HepG2 (cell line): ENCODE data around the gene DCTN2. TPM values are rescaled to one million over a fixed set of nuclear protein-coding genes. Genes with fewer than 3 reads are reported as not detected.

Experiments used
- ATAC-seq: fragments of 200-7000 bp; cut with Tn5 transposase; 3 replicates; pipeline ENCODE4 v1.9.1; 2020; ENCODE audit warnings: mild to moderate bottlenecking, moderate library complexity
- BruUV-seq: library from RNA; stranded (reverse); fragments of 400-500 nt; replicated peaks from 2 replicates; lab custom pipeline; 2021; lab: Mats Ljungman, UMichigan
- CTCF ChIA-PET: fragments of 300-600 bp; formaldehyde crosslinking; extraction: SDS; loops from one replicate; lab custom pipeline; 2021; ENCODE audit warnings: low total read pairs, inconsistent platforms, low intra/inter-chr PET ratio; lab: Yijun Ruan, JAX
- POLR2A ChIA-PET: fragments of 350-600 bp; sonication (Branson Sonifier 250); formaldehyde crosslinking; loops from one replicate; lab custom pipeline; 2020; ENCODE audit warnings: antibody characterized with exemption, inconsistent platforms; lab: Yijun Ruan, JAX
- DNase-seq: peaks from one replicate; pipeline ENCODE4 v3.0.0-alpha.2; 2015; ENCODE audit warnings: low spot score
- FAIRE-seq: peaks from 3 replicates; lab custom pipeline; 2011; peaks lifted over from hg19 to GRCh38; lab: Jason Lieb, UNC
- H2AFZ ChIP-seq: one replicate; pipeline ENCODE4 v1.6.1; 2011; ENCODE audit warnings: low read length, inconsistent platforms
- H3K27ac ChIP-seq: fragments of 300-600 bp; 3 replicates; pipeline ENCODE4 v1.8.0; 2011; ENCODE audit warnings: mixed run types, mild to moderate bottlenecking, mixed read lengths, low read length, inconsistent platforms; ENCODE audit not compliant: insufficient read depth; ENCODE audit errors: extremely low read length
- H3K27me3 ChIP-seq, 2 experiments: fragments of 200-600 bp in 1 of 2; 2 replicates in 1 of 2; 3 replicates in 1 of 2; pipeline versions ENCODE4 v1.6.0 to v1.8.0; 2011; ENCODE audit warnings: low read length in 2 of 2, mild to moderate bottlenecking in 2 of 2, moderate library complexity in 2 of 2, inconsistent platforms in 1 of 2; ENCODE audit not compliant: insufficient read depth in 2 of 2, control insufficient read depth in 1 of 2
- H3K36me3 ChIP-seq, 2 experiments: fragments of 200-600 bp in 1 of 2; replicated peaks in 1 of 2; 2 replicates in 1 of 2; 3 replicates in 1 of 2; pipeline versions ENCODE4 v1.5.1 to v1.8.0; 2011; ENCODE audit warnings: low read length in 2 of 2, inconsistent platforms in 1 of 2; ENCODE audit not compliant: insufficient read depth in 2 of 2, control insufficient read depth in 1 of 2
- H3K4me1 ChIP-seq: 2 replicates; pipeline ENCODE4 v1.5.1; 2012; ENCODE audit warnings: low read length, inconsistent platforms; ENCODE audit not compliant: insufficient read depth
- H3K4me2 ChIP-seq: 2 replicates; pipeline ENCODE4 v1.6.0; 2011; ENCODE audit warnings: low read depth, low read length, inconsistent platforms
- H3K4me3 ChIP-seq, 3 experiments: fragments of 200-600 bp in 1 of 3; sonication (generic), shearing (Covaris generic) in 1 of 3; replicated peaks in 1 of 3; 2 replicates each; pipeline ENCODE4 v1.5.1; 2011 to 2016; ENCODE audit warnings: low read length in 3 of 3, inconsistent platforms in 2 of 3, low read depth in 2 of 3, mild to moderate bottlenecking in 2 of 3, control low read depth in 1 of 3, mixed read lengths in 1 of 3; ENCODE audit not compliant: insufficient read depth in 1 of 3
- H3K79me2 ChIP-seq: one replicate; pipeline ENCODE4 v1.6.1; 2011; ENCODE audit warnings: low read length, inconsistent platforms; ENCODE audit not compliant: insufficient read depth
- H3K9ac ChIP-seq: 2 replicates; pipeline ENCODE4 v1.6.0; 2011; ENCODE audit warnings: mild to moderate bottlenecking, low read depth, low read length, inconsistent platforms; ENCODE audit not compliant: insufficient read depth
- H3K9me3 ChIP-seq: 2 replicates; pipeline ENCODE4 v1.5.1; 2012; ENCODE audit warnings: mild to moderate bottlenecking, low read length
- H4K20me1 ChIP-seq: 2 replicates; pipeline ENCODE4 v1.6.0; 2011; ENCODE audit warnings: inconsistent platforms, mild to moderate bottlenecking, low read length, moderate library complexity; ENCODE audit not compliant: insufficient read depth
- ETV5 ChIP-seq: IDR thresholded peaks from 2 replicates; pipeline ENCODE4 v1.6.1; 2018; ENCODE audit warnings: missing biosample characterization, missing genetic modification reagents, inconsistent platforms, borderline replicate concordance
- GATAD2A ChIP-seq: IDR thresholded peaks from 2 replicates; pipeline ENCODE4 v1.6.1; 2016
- HNRNPLL ChIP-seq: fragments of 200-400 bp; formaldehyde crosslinking; IDR thresholded peaks from 2 replicates; pipeline ENCODE4 v1.6.1; 2017; ENCODE audit warnings: mild to moderate bottlenecking, low read depth, low read length; ENCODE audit not compliant: poor library complexity, severe bottlenecking
- NRL ChIP-seq: sonication (generic); formaldehyde crosslinking; IDR thresholded peaks from 2 replicates; pipeline ENCODE4 v1.5.0; 2020; ENCODE audit warnings: missing genetic modification reagents, mild to moderate bottlenecking, moderate library complexity, borderline replicate concordance
- TBX3 ChIP-seq: fragments of 450-650 bp; IDR thresholded peaks from 2 replicates; pipeline ENCODE4 v1.6.1; 2017; ENCODE audit warnings: antibody characterized with exemption, mild to moderate bottlenecking, inconsistent platforms, borderline replicate concordance
- THAP11 ChIP-seq: IDR thresholded peaks from 2 replicates; pipeline ENCODE4 v1.6.1; 2016; ENCODE audit warnings: missing biosample characterization, missing genetic modification reagents
- XRCC5 ChIP-seq: fragments of 200-400 bp; formaldehyde crosslinking; optimal IDR thresholded peaks from 2 replicates; pipeline ENCODE3; 2017; ENCODE audit warnings: mild to moderate bottlenecking, low read length
- ZFP41 ChIP-seq: sonication (generic); formaldehyde crosslinking; IDR thresholded peaks from 2 replicates; pipeline ENCODE4 v1.4.0; 2020; ENCODE audit warnings: mild to moderate bottlenecking, missing genetic modification reagents, borderline replicate concordance
- ZNF878 ChIP-seq: sonication (generic); formaldehyde crosslinking; IDR thresholded peaks from 2 replicates; pipeline ENCODE4 v1.8.1; 2023; ENCODE audit warnings: mild to moderate bottlenecking, missing genetic modification reagents, moderate library complexity
- WGBS: methylation state at CpG from one replicate; pipeline ENCODE4 v1.1.6; 2017; ENCODE audit warnings: low lambda C conversion rate; 5-methylcytosine and 5-hydroxymethylcytosine counted together
- in situ Hi-C: cut with HindIII; loops from 2 replicates; pipeline ENCODE4 v1.10.0; 2017; ENCODE audit warnings: low pct_unique_long_range_greater_than_20kb; ENCODE audit not compliant: extremely low pct_ligation_motif_present
- intact Hi-C: fragments of 100-400 bp; cut with micrococcal nuclease; formaldehyde crosslinking; loops from one replicate; pipeline ENCODE4 v1.10.0; 2022; ENCODE audit not compliant: unreplicated experiment
- polyA plus RNA-seq, 8 experiments: library from polyadenylated mRNA; depleted of rRNA in 3 of 8; stranded (reverse) in 7 of 8; unstranded in 1 of 8; fragments of >200 nt; fragmentation: Illumina TruSeq in 4 of 8; extraction: Trizol in 4 of 8; gene quantifications; 2 replicates each; pipeline versions ENCODE4 v1.2.1 to v1.2.3, GENCODE V29; 2011 to 2016; ENCODE audit warnings: low read depth in 4 of 8, missing spikeins in 1 of 8, mixed read lengths in 1 of 8; ENCODE audit not compliant: insufficient read depth in 1 of 8
- total RNA-seq, 5 experiments: library from RNA; depleted of rRNA; stranded (reverse); fragments of >200 nt; fragmentation: Illumina TruSeq; extraction: Trizol; gene quantifications; 2 replicates each; pipeline ENCODE4 v1.2.3, GENCODE V29; 2016; ENCODE audit warnings: low read depth in 1 of 5
- TF ChIP-seq, protein P1 (sequence below): sonication (generic); formaldehyde crosslinking; IDR thresholded peaks from 2 replicates; pipeline ENCODE4 v1.5.0; 2020; ENCODE audit warnings: mild to moderate bottlenecking, missing genetic modification reagents, borderline replicate concordance

Gene DCTN2
- total and polyA plus RNA-seq, 2 of the 13 experiments (the other 11 are each of a cell fraction or from before 2014, with no cell fraction given): 72.0 to 77.4 TPM

DNA sequence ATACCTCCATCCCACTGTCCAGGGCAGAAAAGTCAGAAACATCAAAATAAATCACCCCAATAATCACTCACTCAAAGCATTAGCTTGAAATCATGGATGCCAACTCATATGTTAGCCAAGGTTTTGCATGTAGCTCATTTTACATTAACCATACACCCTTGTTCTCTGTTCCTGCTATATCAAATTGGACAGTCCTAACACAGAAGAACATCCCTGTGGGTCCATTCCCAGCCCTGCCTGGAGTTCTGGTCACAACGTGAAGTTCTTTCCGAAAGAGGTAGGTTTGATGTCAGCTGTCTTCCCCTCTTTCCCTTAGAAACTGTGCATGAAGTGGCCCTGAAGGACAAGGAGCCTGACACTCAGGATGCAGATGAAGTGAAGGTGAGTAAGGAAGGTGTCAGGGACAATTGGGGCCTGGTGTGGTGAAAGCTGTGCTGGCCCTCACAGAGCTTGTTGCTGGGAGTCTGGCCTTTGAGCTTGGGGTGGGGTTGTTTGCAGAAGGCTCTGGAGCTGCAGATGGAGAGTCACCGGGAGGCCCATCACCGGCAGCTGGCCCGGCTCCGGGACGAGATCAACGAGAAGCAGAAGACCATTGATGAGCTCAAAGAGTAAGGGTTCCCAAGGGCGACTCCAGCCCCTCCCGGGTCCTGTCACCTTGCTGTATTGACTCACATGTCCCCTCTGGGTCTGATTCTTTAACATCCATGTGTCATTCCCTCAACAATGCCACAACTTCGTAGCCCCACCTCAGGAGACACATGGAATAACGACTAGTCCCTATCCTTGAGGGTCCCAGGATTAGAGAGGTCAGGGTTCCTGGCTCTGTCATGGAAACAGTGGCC, 29.0 kb upstream of the DCTN2 start (continued):
- TF ChIP-seq, protein P1, sequence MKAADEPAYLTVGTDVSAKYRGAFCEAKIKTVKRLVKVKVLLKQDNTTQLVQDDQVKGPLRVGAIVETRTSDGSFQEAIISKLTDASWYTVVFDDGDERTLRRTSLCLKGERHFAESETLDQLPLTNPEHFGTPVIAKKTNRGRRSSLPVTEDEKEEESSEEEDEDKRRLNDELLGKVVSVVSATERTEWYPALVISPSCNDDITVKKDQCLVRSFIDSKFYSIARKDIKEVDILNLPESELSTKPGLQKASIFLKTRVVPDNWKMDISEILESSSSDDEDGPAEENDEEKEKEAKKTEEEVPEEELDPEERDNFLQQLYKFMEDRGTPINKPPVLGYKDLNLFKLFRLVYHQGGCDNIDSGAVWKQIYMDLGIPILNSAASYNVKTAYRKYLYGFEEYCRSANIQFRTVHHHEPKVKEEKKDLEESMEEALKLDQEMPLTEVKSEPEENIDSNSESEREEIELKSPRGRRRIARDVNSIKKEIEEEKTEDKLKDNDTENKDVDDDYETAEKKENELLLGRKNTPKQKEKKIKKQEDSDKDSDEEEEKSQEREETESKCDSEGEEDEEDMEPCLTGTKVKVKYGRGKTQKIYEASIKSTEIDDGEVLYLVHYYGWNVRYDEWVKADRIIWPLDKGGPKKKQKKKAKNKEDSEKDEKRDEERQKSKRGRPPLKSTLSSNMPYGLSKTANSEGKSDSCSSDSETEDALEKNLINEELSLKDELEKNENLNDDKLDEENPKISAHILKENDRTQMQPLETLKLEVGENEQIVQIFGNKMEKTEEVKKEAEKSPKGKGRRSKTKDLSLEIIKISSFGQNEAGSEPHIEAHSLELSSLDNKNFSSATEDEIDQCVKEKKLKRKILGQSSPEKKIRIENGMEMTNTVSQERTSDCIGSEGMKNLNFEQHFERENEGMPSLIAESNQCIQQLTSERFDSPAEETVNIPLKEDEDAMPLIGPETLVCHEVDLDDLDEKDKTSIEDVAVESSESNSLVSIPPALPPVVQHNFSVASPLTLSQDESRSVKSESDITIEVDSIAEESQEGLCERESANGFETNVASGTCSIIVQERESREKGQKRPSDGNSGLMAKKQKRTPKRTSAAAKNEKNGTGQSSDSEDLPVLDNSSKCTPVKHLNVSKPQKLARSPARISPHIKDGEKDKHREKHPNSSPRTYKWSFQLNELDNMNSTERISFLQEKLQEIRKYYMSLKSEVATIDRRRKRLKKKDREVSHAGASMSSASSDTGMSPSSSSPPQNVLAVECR (CRISPR knock-in tag): peak; percentile 59; the same call in 1 of the 2 replicates
- TF ChIP-seq XRCC5: peak; percentile 48
- TF ChIP-seq TBX3: peak; percentile 60; the same call in 1 of the 2 replicates
- TF ChIP-seq ETV5 (CRISPR knock-in tag): peak; percentile 26; the same call in 1 of the 2 replicates
- TF ChIP-seq GATAD2A (CRISPR knock-in tag): peak; percentile 78

DNA sequence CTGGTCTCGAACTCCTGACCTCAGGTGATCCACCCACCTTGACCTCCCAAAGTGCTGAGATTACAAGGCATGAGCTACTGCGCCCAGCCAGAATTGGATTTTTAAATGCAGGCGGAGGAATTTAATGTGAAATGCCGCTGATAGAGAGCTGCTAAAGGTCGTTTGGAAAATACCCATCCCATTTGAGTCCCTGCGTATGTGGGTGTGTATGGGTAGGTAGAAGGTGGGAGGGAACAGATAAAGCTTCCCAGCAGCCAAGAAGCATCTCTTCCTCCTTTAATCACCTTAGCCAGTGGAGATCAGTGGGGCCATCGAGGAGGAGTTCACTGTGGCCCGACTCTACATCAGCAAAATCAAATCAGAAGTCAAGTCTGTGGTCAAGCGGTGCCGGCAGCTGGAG, 27.8 kb upstream of the DCTN2 start:
- WGBS: 88% methylated on average over 9 of the region's 10 CpGs
- CTCF ChIA-PET: no interaction called here
- in situ Hi-C loops: no loop called here
- no peaks in the 10 kb centered on the region for H4K20me1 ChIP-seq
- TF ChIP-seq NRL (CRISPR knock-in tag): no peak
- TF ChIP-seq ZNF878 (CRISPR knock-in tag): no peak
- no peak for TF ChIP-seq ZFP41 (CRISPR knock-in tag)
- TF ChIP-seq HNRNPLL: no peak
- no peak for TF ChIP-seq THAP11 (CRISPR knock-in tag)
- TF ChIP-seq, all 625 proteins: peak for 0
- POLR2A ChIA-PET: interaction anchor here (1.2 to 4.4 kb wide), 9 partner anchors 14 to 86 kb away, joined by 3 to 40 read pairs (median 16); partner anchors contain the start of genes ARHGEF25, DCTN2, DDIT3 and MBD6
- ATAC-seq: no peak
- no peaks in the 10 kb centered on the region for H3K9me3 ChIP-seq
- no peak for FAIRE-seq
- peak overlapping the region; percentile 99 for H3K27ac ChIP-seq
- H3K27me3 ChIP-seq: no peaks in the 10 kb centered on the region
- H2AFZ ChIP-seq: no peak overlapping the region
- no peak overlapping the region for H3K9ac ChIP-seq
- no TSS peak for BruUV-seq
- no peak for DNase-seq
- peaks cover 59% of the 10 kb centered on the region for H3K4me1 ChIP-seq
- intact Hi-C loops: no loop called here
- no peak overlapping the region for H3K4me3 ChIP-seq
- no peaks in the 10 kb centered on the region; a peak in 1 of 5 replicates for H3K36me3 ChIP-seq
- peaks cover 10% of the 10 kb centered on the region for H3K79me2 ChIP-seq
- no peak overlapping the region for H3K4me2 ChIP-seq
